SK-N-SH treated with all-trans-retinoic acid at 6 μM for 48 hours (cell line): Measurements from ENCODE around the gene FBXO17.

ENCODE experiments used
- ATAC-seq: fragments of 200-7000 bp; cut with Tn5 transposase; 3 replicates; pipeline ENCODE4 v1.9.1; 2020; ENCODE audit warnings: mild to moderate bottlenecking, moderate library complexity
- ARNTL ChIP-seq: fragments of 450-650 bp; formaldehyde crosslinking; IDR thresholded peaks from 2 replicates; pipeline ENCODE4 v1.5.0; 2020; ENCODE audit warnings: low read depth, mild to moderate bottlenecking, moderate library complexity, borderline replicate concordance
- BACH2 ChIP-seq: fragments of 250-450 bp; sonication (Bioruptor Pico); IDR thresholded peaks from 2 replicates; pipeline ENCODE4 v1.9.0; 2021; ENCODE audit warnings: mild to moderate bottlenecking, borderline replicate concordance
- CSDC2 ChIP-seq: fragments of 250-450 bp; sonication (Bioruptor Pico); IDR thresholded peaks from 2 replicates; pipeline ENCODE4 v1.5.0; 2020; ENCODE audit warnings: mild to moderate bottlenecking, moderate library complexity
- CSRNP3 ChIP-seq: fragments of 250-450 bp; sonication (Bioruptor Pico); IDR thresholded peaks from 2 replicates; pipeline ENCODE4 v1.5.1; 2021; ENCODE audit warnings: mild to moderate bottlenecking, moderate library complexity
- ESRRG ChIP-seq: fragments of 250-450 bp; sonication (Bioruptor Pico); IDR thresholded peaks from 2 replicates; pipeline ENCODE4 v1.6.1; 2021; ENCODE audit warnings: mild to moderate bottlenecking
- ISL1 ChIP-seq: fragments of 250-450 bp; sonication (Bioruptor Pico); IDR thresholded peaks from 2 replicates; pipeline ENCODE4 v2.1.2; 2022; ENCODE audit warnings: mild to moderate bottlenecking, moderate library complexity
- PPARA ChIP-seq: fragments of 250-450 bp; sonication (Bioruptor Pico); IDR thresholded peaks from 2 replicates; pipeline ENCODE4 v1.5.0; 2020; ENCODE audit warnings: mild to moderate bottlenecking, borderline replicate concordance
- RARB ChIP-seq: fragments of 250-450 bp; sonication (Bioruptor Pico); IDR thresholded peaks from 2 replicates; pipeline ENCODE4 v1.8.0; 2021; ENCODE audit warnings: mild to moderate bottlenecking, moderate library complexity
- SNAI2 ChIP-seq: fragments of 250-450 bp; sonication (Bioruptor Pico); IDR thresholded peaks from 2 replicates; pipeline ENCODE4 v1.5.0; 2020; ENCODE audit warnings: mild to moderate bottlenecking, moderate library complexity
- TCF4 ChIP-seq: fragments of 250-450 bp; sonication (Bioruptor Pico); IDR thresholded peaks from 2 replicates; pipeline ENCODE4 v1.8.0; 2021; ENCODE audit warnings: mild to moderate bottlenecking, moderate library complexity, borderline replicate concordance
- TOX ChIP-seq: fragments of 250-450 bp; sonication (Bioruptor Pico); IDR thresholded peaks from 2 replicates; pipeline ENCODE4 v1.8.0; 2021; ENCODE audit warnings: mild to moderate bottlenecking, moderate library complexity, borderline replicate concordance
- TSHZ2 ChIP-seq: fragments of 250-450 bp; sonication (Bioruptor Pico); IDR thresholded peaks from 2 replicates; pipeline ENCODE4 v1.5.0; 2020; ENCODE audit warnings: mild to moderate bottlenecking, moderate library complexity
- ZC3H10 ChIP-seq: fragments of 250-450 bp; sonication (Bioruptor Pico); IDR thresholded peaks from 2 replicates; pipeline ENCODE4 v1.5.1; 2021; ENCODE audit warnings: mild to moderate bottlenecking, moderate library complexity
- ZFP3 ChIP-seq: fragments of 250-450 bp; sonication (Bioruptor Pico); IDR thresholded peaks from 2 replicates; pipeline ENCODE4 v1.5.0; 2020; ENCODE audit warnings: mild to moderate bottlenecking, moderate library complexity
- ZFP30 ChIP-seq: fragments of 450-650 bp; formaldehyde crosslinking; IDR thresholded peaks from 2 replicates; pipeline ENCODE4 v1.5.0; 2022; ENCODE audit warnings: mild to moderate bottlenecking, moderate library complexity
- ZNF565 ChIP-seq: fragments of 450-650 bp; formaldehyde crosslinking; conservative IDR thresholded peaks from 2 replicates; pipeline ENCODE4 v1.5.0; 2020; ENCODE audit warnings: low read depth, mild to moderate bottlenecking, moderate library complexity
- ZNF70 ChIP-seq: fragments of 450-650 bp; formaldehyde crosslinking; IDR thresholded peaks from 2 replicates; pipeline ENCODE4 v1.5.0; 2020; ENCODE audit warnings: mild to moderate bottlenecking, moderate library complexity
- ZNF8 ChIP-seq: fragments of 450-650 bp; formaldehyde crosslinking; IDR thresholded peaks from 2 replicates; pipeline ENCODE4 v1.5.0; 2020; ENCODE audit warnings: mild to moderate bottlenecking, moderate library complexity
- TF ChIP-seq, protein P1 (sequence below): fragments of 250-450 bp; sonication (Bioruptor Pico); IDR thresholded peaks from 2 replicates; pipeline ENCODE4 v1.5.1; 2020; ENCODE audit warnings: low read depth, mild to moderate bottlenecking, moderate library complexity
- TF ChIP-seq, protein P2 (sequence below): fragments of 250-450 bp; sonication (Bioruptor Pico); IDR thresholded peaks from 2 replicates; pipeline ENCODE4 v1.8.0; 2021; ENCODE audit warnings: low read depth, mild to moderate bottlenecking, moderate library complexity, borderline replicate concordance

The FBXO17 gene

GRCh38 chr19:38920602-38921419, 54.7 kb downstream of the FBXO17 start (continued):
- no peak for TF ChIP-seq CSRNP3
- TF ChIP-seq ZNF565 (CRISPR knock-in tag): no peak
- no peak for TF ChIP-seq PPARA (CRISPR knock-in tag)
- TF ChIP-seq TOX (CRISPR knock-in tag): no peak
- TF ChIP-seq SNAI2 (CRISPR knock-in tag): no peak
- no peak for TF ChIP-seq TSHZ2 (CRISPR knock-in tag)

DNA sequence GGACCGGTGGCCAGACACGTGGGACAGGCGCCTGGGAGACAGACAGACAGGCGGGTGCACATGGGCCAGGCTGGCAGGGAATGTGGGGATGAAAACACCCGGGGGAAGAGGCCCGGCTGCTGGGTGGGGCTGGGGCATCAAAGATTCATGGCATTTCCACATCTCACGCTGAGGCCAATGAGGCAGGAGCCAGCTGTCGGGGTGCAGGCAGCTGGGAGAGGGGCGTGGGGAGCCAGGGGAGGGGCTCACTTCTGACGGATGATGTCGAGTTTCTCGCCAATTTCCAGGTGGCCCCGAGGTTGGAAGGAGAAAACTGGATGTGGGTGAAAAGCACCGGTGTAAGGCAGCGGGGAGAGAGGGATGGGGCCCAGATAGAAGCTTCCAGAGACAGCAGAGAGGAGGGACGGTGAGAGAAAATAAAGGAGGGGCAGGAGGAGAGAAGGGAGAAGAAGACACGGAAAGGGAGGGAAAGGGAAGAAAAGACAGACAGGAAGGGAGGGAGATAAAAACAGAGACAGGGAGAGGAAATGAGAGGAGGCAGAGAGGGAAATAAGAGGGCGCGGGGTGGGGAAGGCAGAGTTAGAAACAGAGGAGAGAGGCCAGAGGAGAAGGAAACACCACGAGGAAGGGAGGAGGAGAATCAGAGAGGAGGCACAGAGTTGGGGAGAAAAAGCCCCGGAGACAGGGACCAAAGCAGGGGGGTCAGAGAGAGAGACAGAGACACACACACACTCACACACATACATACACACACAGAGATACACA, 55.5 kb downstream of the FBXO17 start:
- no peak for ATAC-seq
- TF ChIP-seq ARNTL (CRISPR knock-in tag) (no peak), ZNF70 (no peak), ZC3H10 (CRISPR knock-in tag) (no peak), CSRNP3 (no peak), ZFP3 (CRISPR knock-in tag) (no peak), CSDC2 (no peak), BACH2 (CRISPR knock-in tag) (no peak), RARB (no peak)
- TF ChIP-seq, all 23 proteins: peak for 0

DNA sequence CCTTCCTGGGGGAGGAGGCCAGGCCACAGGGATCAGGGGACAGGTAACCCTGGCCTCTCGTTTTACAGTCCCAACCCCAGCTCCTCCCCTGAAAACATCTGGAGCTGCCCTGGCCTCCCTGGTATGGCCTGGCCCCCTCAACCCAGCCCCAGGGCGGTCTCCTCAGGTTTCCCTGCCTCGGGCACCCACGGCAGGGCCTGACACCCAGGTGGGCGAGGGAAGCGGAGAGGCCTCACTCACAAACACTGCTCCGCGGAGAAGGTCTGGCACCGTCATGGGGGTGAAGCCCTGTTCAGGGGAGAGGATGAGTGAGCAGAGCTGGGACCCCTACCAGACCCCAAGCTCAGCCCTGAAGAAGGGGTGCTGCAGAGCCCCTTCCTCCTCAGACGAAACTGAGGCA, 57.0 kb downstream of the FBXO17 start:
- no peak for ATAC-seq
- TF ChIP-seq TOX (CRISPR knock-in tag): no peak
- TF ChIP-seq ZNF8 (CRISPR knock-in tag): no peak
- TF ChIP-seq RARB: no peak
- no peak for TF ChIP-seq ZNF70
- no peak for TF ChIP-seq ARNTL (CRISPR knock-in tag)
- TF ChIP-seq CSDC2: no peak
- no peak for TF ChIP-seq ESRRG (CRISPR knock-in tag)
- TF ChIP-seq ZC3H10 (CRISPR knock-in tag): no peak
- TF ChIP-seq BACH2 (CRISPR knock-in tag): no peak
- no peak for TF ChIP-seq CSRNP3
- TF ChIP-seq ISL1: no peak
- TF ChIP-seq ZFP30: no peak
- no peak for TF ChIP-seq SNAI2 (CRISPR knock-in tag)
- no peak for TF ChIP-seq ZNF565 (CRISPR knock-in tag)
- TF ChIP-seq, protein P1, sequence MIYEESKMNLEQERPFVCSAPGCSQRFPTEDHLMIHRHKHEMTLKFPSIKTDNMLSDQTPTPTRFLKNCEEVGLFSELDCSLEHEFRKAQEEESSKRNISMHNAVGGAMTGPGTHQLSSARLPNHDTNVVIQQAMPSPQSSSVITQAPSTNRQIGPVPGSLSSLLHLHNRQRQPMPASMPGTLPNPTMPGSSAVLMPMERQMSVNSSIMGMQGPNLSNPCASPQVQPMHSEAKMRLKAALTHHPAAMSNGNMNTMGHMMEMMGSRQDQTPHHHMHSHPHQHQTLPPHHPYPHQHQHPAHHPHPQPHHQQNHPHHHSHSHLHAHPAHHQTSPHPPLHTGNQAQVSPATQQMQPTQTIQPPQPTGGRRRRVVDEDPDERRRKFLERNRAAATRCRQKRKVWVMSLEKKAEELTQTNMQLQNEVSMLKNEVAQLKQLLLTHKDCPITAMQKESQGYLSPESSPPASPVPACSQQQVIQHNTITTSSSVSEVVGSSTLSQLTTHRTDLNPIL (CRISPR knock-in tag): no peak
- TF ChIP-seq, protein P2, sequence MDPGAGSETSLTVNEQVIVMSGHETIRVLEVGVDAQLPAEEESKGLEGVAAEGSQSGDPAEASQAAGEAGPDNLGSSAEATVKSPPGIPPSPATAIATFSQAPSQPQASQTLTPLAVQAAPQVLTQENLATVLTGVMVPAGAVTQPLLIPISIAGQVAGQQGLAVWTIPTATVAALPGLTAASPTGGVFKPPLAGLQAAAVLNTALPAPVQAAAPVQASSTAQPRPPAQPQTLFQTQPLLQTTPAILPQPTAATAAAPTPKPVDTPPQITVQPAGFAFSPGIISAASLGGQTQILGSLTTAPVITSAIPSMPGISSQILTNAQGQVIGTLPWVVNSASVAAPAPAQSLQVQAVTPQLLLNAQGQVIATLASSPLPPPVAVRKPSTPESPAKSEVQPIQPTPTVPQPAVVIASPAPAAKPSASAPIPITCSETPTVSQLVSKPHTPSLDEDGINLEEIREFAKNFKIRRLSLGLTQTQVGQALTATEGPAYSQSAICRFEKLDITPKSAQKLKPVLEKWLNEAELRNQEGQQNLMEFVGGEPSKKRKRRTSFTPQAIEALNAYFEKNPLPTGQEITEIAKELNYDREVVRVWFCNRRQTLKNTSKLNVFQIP (CRISPR knock-in tag): no peak
- no peak for TF ChIP-seq TSHZ2 (CRISPR knock-in tag)
- TF ChIP-seq TCF4 (CRISPR knock-in tag): no peak
